Measurements from ENCODE around the gene ARSG. TPM values are rescaled to one million over a fixed set of nuclear protein-coding genes. Genes with fewer than 3 reads are reported as not detected.

The ARSG gene
- polyA plus RNA-seq, 1 of the 3 experiments (the other 2 are of a cell fraction), result 0.41 TPM

GRCh38 chr17:68356949-68357455, 65.7 kb downstream of the ARSG start:
- Histone ChIP-seq H3K4me1 (ENCODE audit: control insufficient read depth in 1 of 2, insufficient read depth in 2 of 2, low read depth in 1 of 2, low read length in 1 of 2) (peaks cover 0 to 12% of the 10 kb centered on the region in 2 experiments; a peak in 1 of 4 replicates), H3K36me3 (replicated peaks in 1 of 2; ENCODE audit: control insufficient read depth in 1 of 2, insufficient read depth in 2 of 2, low read length in 1 of 2) (no peaks in the 10 kb centered on the region), H3K4me2 (no peak overlapping the region), H3F3A (replicated peaks; ENCODE audit: insufficient read depth) (no peaks in the 10 kb centered on the region), H3K4me3 (ENCODE audit: low read depth in 2 of 2, low read length in 1 of 2) (no peak overlapping the region), H3K9me3 (no peaks in the 10 kb centered on the region), H2AFZ (ENCODE audit: low read depth) (no peak overlapping the region), H3K9ac (no peak overlapping the region), H3K27me3 (ENCODE audit: insufficient read depth) (0 out of 2 replicates have a peak, but pooled peaks cover 4% of the 10 kb centered on the region), H3K79me2 (ENCODE audit: insufficient read depth) (no peaks in the 10 kb centered on the region), H3K9me2 (no peaks in the 10 kb centered on the region), H3K27ac (ENCODE audit: low read depth in 2 of 2, low read length in 1 of 2) (no peak overlapping the region), H4K20me1 (ENCODE audit: insufficient read depth) (no peaks in the 10 kb centered on the region)
- no peak for TF ChIP-seq POLR2AphosphoS5 (IDR thresholded peaks at IDR 0.05; ENCODE audit: low read depth, low read length)
- TF ChIP-seq YY1 (IDR thresholded peaks at IDR 0.05; ENCODE audit: low read depth), result no peak
- no peak for TF ChIP-seq MAX (IDR thresholded peaks at IDR 0.05; ENCODE audit: low read depth)
- no peak for TF ChIP-seq FOXJ3 (CRISPR knock-in tag; IDR thresholded peaks at IDR 0.05)
- TF ChIP-seq SMC3 (IDR thresholded peaks at IDR 0.05; ENCODE audit: low read depth, low read length), result no peak
- TF ChIP-seq EZH2phosphoT487 (IDR thresholded peaks at IDR 0.05; ENCODE audit: borderline replicate concordance, low read depth), result no peak
- no peak for TF ChIP-seq NFIC (IDR thresholded peaks at IDR 0.05; ENCODE audit: borderline replicate concordance)
- TF ChIP-seq IRF3 (IDR thresholded peaks at IDR 0.05; ENCODE audit: low read depth, low read length), result no peak
- TF ChIP-seq ELF1 (IDR thresholded peaks at IDR 0.05), result no peak
- no peak for TF ChIP-seq PBX3 (IDR thresholded peaks at IDR 0.05)
- no peak for TF ChIP-seq TEAD4 (IDR thresholded peaks at IDR 0.05; ENCODE audit: borderline replicate concordance, insufficient read depth)
- no peak for TF ChIP-seq ZBTB33 (IDR thresholded peaks at IDR 0.05; ENCODE audit: borderline replicate concordance, low read depth)
- no peak for TF ChIP-seq FOSL2 (IDR thresholded peaks at IDR 0.05; ENCODE audit: borderline replicate concordance, low read depth)
- TF ChIP-seq CTCF (IDR thresholded peaks at IDR 0.05), result no peak
- TF ChIP-seq JUND (IDR thresholded peaks at IDR 0.05), result no peak
- no peak for TF ChIP-seq CHD2 (IDR thresholded peaks at IDR 0.05; ENCODE audit: low read length, partially characterized antibody)
- no peak for TF ChIP-seq TAF1 (IDR thresholded peaks at IDR 0.05; ENCODE audit: borderline replicate concordance, low read depth, low read length)
- TF ChIP-seq RAD21 (IDR thresholded peaks at IDR 0.05; ENCODE audit: low read length), result no peak
- TF ChIP-seq MEF2A (IDR thresholded peaks at IDR 0.05; ENCODE audit: borderline replicate concordance, low read depth), result no peak
- no peak for DNase-seq
- 56% methylated on average over 3 of the region's 3 CpGs for WGBS (ENCODE audit: low lambda C conversion rate)
- CTCF ChIA-PET, result interaction anchor here (1.0 to 1.7 kb wide), 3 partner anchors 42 to 109 kb away, joined by 3 to 8 read pairs (median 4); no protein-coding TSS in a partner anchor
- POLR2A ChIA-PET, result no interaction called here

All from SK-N-SH (cell line).